Endothelial cell (in vitro differentiated cells): Measurements from ENCODE around the gene TNFRSF8. TPM values are rescaled to one million over a fixed set of nuclear protein-coding genes. Genes with fewer than 3 reads are reported as not detected.
A peak's percentile ranks its signal among the peaks of the same experiment; 100 is the strongest.

Experiments used
- DNase-seq: peaks from one replicate; pipeline ENCODE4 v3.0.0; 2021; ENCODE audit warnings: low spot score
- H3K27ac Mint-ChIP-seq: one replicate; pipeline ENCODE4 v1.8.0; 2021; ENCODE audit warnings: mixed read lengths, inconsistent platforms; ENCODE audit not compliant: unreplicated experiment
- H3K27me3 Mint-ChIP-seq: one replicate; pipeline ENCODE4 v1.8.0; 2021; ENCODE audit warnings: mild to moderate bottlenecking, moderate library complexity, mixed read lengths, inconsistent platforms; ENCODE audit not compliant: unreplicated experiment
- H3K36me3 Mint-ChIP-seq: one replicate; pipeline ENCODE4 v1.8.0; 2021; ENCODE audit warnings: mild to moderate bottlenecking, low read depth, mixed read lengths, inconsistent platforms; ENCODE audit not compliant: unreplicated experiment
- H3K4me1 Mint-ChIP-seq: one replicate; pipeline ENCODE4 v1.8.0; 2021; ENCODE audit warnings: mild to moderate bottlenecking, mixed read lengths, inconsistent platforms; ENCODE audit not compliant: unreplicated experiment
- H3K4me3 Mint-ChIP-seq: one replicate; pipeline ENCODE4 v1.8.0; 2021; ENCODE audit warnings: mild to moderate bottlenecking, mixed read lengths, inconsistent platforms; ENCODE audit not compliant: unreplicated experiment
- H3K9me3 Mint-ChIP-seq: one replicate; pipeline ENCODE4 v1.8.0; 2021; ENCODE audit warnings: mixed read lengths, inconsistent platforms; ENCODE audit not compliant: unreplicated experiment
- total RNA-seq: library from RNA; stranded (reverse); fragmentation: NEBNext Ultra II Directional; extraction: Animal tissue kit (Norgen Biotek cat#: 25700); gene quantifications from one replicate; pipeline ENCODE4 v1.2.1, GENCODE V29; 2021; ENCODE audit not compliant: unreplicated experiment
- TF ChIP-seq, protein P1 (sequence below): fragments of 200-600 bp; sonication (generic); IDR thresholded peaks from one replicate; pipeline ENCODE4 v1.5.0; 2021; ENCODE audit warnings: antibody characterized with exemption; ENCODE audit not compliant: unreplicated experiment

Gene TNFRSF8
- total RNA-seq, 1 donor from 2014 or later, result 1.9 TPM

- TF ChIP-seq, protein P1, sequence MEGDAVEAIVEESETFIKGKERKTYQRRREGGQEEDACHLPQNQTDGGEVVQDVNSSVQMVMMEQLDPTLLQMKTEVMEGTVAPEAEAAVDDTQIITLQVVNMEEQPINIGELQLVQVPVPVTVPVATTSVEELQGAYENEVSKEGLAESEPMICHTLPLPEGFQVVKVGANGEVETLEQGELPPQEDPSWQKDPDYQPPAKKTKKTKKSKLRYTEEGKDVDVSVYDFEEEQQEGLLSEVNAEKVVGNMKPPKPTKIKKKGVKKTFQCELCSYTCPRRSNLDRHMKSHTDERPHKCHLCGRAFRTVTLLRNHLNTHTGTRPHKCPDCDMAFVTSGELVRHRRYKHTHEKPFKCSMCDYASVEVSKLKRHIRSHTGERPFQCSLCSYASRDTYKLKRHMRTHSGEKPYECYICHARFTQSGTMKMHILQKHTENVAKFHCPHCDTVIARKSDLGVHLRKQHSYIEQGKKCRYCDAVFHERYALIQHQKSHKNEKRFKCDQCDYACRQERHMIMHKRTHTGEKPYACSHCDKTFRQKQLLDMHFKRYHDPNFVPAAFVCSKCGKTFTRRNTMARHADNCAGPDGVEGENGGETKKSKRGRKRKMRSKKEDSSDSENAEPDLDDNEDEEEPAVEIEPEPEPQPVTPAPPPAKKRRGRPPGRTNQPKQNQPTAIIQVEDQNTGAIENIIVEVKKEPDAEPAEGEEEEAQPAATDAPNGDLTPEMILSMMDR, result no peak
- Mint-ChIP-seq H3K4me3 (peak overlapping the region; percentile 25), H3K27me3 (peaks cover 20% of the 10 kb centered on the region), H3K36me3 (peaks cover 30% of the 10 kb centered on the region), H3K27ac (peak overlapping the region; percentile 76), H3K4me1 (peaks cover 74% of the 10 kb centered on the region), H3K9me3 (no peaks in the 10 kb centered on the region)
- no peak for DNase-seq
These were observed 119.4 kb downstream of the TNFRSF8 start for GRCh38 chr1:12182410-12182984.

DNA sequence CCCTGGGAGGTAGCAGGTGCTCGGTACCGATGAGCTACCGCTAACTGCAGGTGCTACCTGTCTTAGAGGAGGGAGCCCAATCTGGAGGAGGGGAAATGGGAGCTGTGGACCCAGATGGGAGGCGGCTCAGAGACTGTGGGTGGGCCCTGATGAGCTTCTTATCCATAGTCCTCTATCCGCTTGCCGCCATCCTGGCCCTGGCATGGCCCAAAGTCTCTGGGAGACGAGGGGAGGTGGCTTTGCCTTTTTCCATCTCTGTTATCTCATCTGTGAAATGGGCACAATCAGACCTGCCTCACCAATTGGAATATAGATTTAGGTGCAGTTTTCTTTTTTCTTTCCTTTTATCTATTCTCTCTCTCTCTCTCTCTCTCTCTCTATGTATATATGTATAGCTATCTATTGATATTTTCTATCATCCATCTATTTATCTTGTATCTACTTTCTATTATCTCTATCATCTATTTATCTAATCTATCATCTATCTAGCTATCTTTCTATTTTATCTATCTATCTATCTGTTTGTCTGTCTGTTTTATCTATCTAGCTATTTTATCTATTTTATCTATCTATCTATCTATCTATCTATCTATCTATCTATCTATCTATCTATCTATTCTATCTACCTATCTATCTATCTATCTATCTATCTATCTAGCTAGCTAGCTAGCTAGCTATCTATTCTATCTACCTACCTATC lies 120.1 kb downstream of the TNFRSF8 start:
- Mint-ChIP-seq H3K27me3 (peaks cover 24% of the 10 kb centered on the region), H3K27ac (peak overlapping the region; percentile 97), H3K4me3 (no peak overlapping the region), H3K9me3 (no peaks in the 10 kb centered on the region), H3K36me3 (peaks cover 35% of the 10 kb centered on the region), H3K4me1 (peaks cover 74% of the 10 kb centered on the region)
- DNase-seq, result no peak
- TF ChIP-seq, protein P1, result no peak

GRCh38 chr1:12184008-12184681 lies 121.0 kb downstream of the TNFRSF8 start:
- peak; percentile 74 for DNase-seq
- Mint-ChIP-seq H3K9me3 (no peaks in the 10 kb centered on the region), H3K4me1 (peaks cover 73% of the 10 kb centered on the region), H3K4me3 (peak overlapping the region; percentile 22), H3K27me3 (peaks cover 23% of the 10 kb centered on the region), H3K27ac (peak overlapping the region; percentile 97), H3K36me3 (peaks cover 34% of the 10 kb centered on the region)
- TF ChIP-seq, protein P1, result no peak

- H3K27ac Mint-ChIP-seq, result peak overlapping the region; percentile 61
- H3K4me3 Mint-ChIP-seq, result no peak overlapping the region
- TF ChIP-seq, protein P1, result no peak
- DNase-seq, result no peak
- H3K9me3 Mint-ChIP-seq, result no peaks in the 10 kb centered on the region
- peaks cover 42% of the 10 kb centered on the region for H3K36me3 Mint-ChIP-seq
- peaks cover 28% of the 10 kb centered on the region for H3K27me3 Mint-ChIP-seq
- H3K4me1 Mint-ChIP-seq, result peaks cover 74% of the 10 kb centered on the region
These were observed 122.2 kb downstream of the TNFRSF8 start for GRCh38 chr1:12185036-12185917.
